Stromal cell of bone marrow (primary cell): Measurements from ENCODE around the gene FSTL5.

Source experiments
- DNase-seq: peaks from one replicate; pipeline ENCODE4 v3.0.0-alpha.2; 2012; ENCODE audit warnings: low read depth

The FSTL5 gene

GRCh38 chr4:161336016-161336530 lies 827.7 kb downstream of the FSTL5 start:
- no peak for DNase-seq
